GM19240 (cell line): ENCODE data around the gene CD2.

ENCODE experiments used
- DNase-seq: peaks from one replicate; pipeline ENCODE4 v3.0.0; 2011; ENCODE audit warnings: low spot score; ENCODE audit not compliant: insufficient read length

The CD2 gene

GRCh38 chr1:116777831-116778830 lies 23.9 kb downstream of the CD2 start:
- DNase-seq = no peak

- DNase-seq = no peak
Measured at GRCh38 chr1:116781034-116781433, 26.8 kb downstream of the CD2 start.

GRCh38 chr1:116785006-116785405 lies 30.8 kb downstream of the CD2 start:
- no peak for DNase-seq

GRCh38 chr1:116786049-116786448 lies 31.8 kb downstream of the CD2 start:
- DNase-seq = no peak

GRCh38 chr1:116791727-116792126 lies 37.5 kb downstream of the CD2 start:
- no peak for DNase-seq

GRCh38 chr1:116793357-116793935 lies 39.2 kb downstream of the CD2 start:
- DNase-seq = no peak

GRCh38 chr1:116794371-116794770 lies 40.1 kb downstream of the CD2 start:
- DNase-seq = no peak

GRCh38 chr1:116794804-116795481 lies 40.7 kb downstream of the CD2 start:
- no peak for DNase-seq

- no peak for DNase-seq
Measured at GRCh38 chr1:116795482-116795829, 41.2 kb downstream of the CD2 start.

GRCh38 chr1:116804736-116805135 lies 50.5 kb downstream of the CD2 start:
- no peak for DNase-seq

- DNase-seq = no peak
Measured at GRCh38 chr1:116805398-116805797, 51.2 kb downstream of the CD2 start.

- DNase-seq = no peak
Measured at GRCh38 chr1:116806245-116806644, 52.0 kb downstream of the CD2 start.

GRCh38 chr1:116806671-116807070 lies 52.4 kb downstream of the CD2 start:
- no peak for DNase-seq

GRCh38 chr1:116807394-116808199 lies 53.4 kb downstream of the CD2 start:
- DNase-seq = no peak

GRCh38 chr1:116808200-116808847 lies 54.1 kb downstream of the CD2 start:
- no peak for DNase-seq

GRCh38 chr1:116808848-116809508 lies 54.7 kb downstream of the CD2 start:
- no peak for DNase-seq

GRCh38 chr1:116811321-116811720 lies 57.1 kb downstream of the CD2 start:
- DNase-seq = no peak

GRCh38 chr1:116814926-116815723 lies 60.9 kb downstream of the CD2 start:
- DNase-seq = no peak

GRCh38 chr1:116817582-116818064 lies 63.4 kb downstream of the CD2 start:
- no peak for DNase-seq
